Measurements from ENCODE around the gene PPP1R7.

The PPP1R7 gene

GRCh38 chr2:241118737-241119505 is 31.3 kb upstream of the PPP1R7 start:
- TF ChIP-seq EP300 (IDR thresholded peaks at IDR 0.05; ENCODE audit: borderline replicate concordance) = no peak
- no peak for TF ChIP-seq YY1 (IDR thresholded peaks at IDR 0.05; ENCODE audit: low read depth)
- no peak for TF ChIP-seq MAX (IDR thresholded peaks at IDR 0.05)
- TF ChIP-seq EGR1 (IDR thresholded peaks at IDR 0.05) = no peak

- TF ChIP-seq MAX (IDR thresholded peaks at IDR 0.05) (no peak), RAD21 (IDR thresholded peaks at IDR 0.05; ENCODE audit: low read depth) (no peak), CEBPB (IDR thresholded peaks at IDR 0.05) (no peak), USF1 (IDR thresholded peaks at IDR 0.05) (no peak), EGR1 (IDR thresholded peaks at IDR 0.05) (no peak), EP300 (IDR thresholded peaks at IDR 0.05; ENCODE audit: borderline replicate concordance) (no peak), NFIC (IDR thresholded peaks at IDR 0.05) (no peak), ZBTB7A (IDR thresholded peaks at IDR 0.05; ENCODE audit: low read depth) (no peak)
- TF ChIP-seq, protein P1, sequence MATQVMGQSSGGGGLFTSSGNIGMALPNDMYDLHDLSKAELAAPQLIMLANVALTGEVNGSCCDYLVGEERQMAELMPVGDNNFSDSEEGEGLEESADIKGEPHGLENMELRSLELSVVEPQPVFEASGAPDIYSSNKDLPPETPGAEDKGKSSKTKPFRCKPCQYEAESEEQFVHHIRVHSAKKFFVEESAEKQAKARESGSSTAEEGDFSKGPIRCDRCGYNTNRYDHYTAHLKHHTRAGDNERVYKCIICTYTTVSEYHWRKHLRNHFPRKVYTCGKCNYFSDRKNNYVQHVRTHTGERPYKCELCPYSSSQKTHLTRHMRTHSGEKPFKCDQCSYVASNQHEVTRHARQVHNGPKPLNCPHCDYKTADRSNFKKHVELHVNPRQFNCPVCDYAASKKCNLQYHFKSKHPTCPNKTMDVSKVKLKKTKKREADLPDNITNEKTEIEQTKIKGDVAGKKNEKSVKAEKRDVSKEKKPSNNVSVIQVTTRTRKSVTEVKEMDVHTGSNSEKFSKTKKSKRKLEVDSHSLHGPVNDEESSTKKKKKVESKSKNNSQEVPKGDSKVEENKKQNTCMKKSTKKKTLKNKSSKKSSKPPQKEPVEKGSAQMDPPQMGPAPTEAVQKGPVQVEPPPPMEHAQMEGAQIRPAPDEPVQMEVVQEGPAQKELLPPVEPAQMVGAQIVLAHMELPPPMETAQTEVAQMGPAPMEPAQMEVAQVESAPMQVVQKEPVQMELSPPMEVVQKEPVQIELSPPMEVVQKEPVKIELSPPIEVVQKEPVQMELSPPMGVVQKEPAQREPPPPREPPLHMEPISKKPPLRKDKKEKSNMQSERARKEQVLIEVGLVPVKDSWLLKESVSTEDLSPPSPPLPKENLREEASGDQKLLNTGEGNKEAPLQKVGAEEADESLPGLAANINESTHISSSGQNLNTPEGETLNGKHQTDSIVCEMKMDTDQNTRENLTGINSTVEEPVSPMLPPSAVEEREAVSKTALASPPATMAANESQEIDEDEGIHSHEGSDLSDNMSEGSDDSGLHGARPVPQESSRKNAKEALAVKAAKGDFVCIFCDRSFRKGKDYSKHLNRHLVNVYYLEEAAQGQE (IDR thresholded peaks at IDR 0.05; ENCODE audit: low read depth) = no peak
Observed at GRCh38 chr2:241120440-241120839, 29.8 kb upstream of the PPP1R7 start.

DNA sequence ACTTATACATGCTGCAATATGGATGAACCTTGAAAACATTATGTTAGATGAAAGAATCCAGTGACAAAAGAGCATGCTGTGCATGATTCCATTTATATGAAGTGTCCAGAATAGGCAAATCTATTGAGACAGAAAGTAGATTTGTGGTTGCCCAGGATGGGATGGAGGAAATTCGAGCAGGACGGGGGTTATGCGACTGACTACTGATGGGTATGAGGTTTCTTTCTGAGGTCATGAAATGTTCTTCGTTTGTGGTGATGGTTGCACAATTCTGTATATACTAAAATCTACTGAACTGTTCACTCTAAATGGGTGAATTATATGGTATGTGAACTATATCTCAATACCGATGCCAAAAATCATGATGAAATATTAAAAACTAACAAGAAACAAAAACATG is 29.3 kb upstream of the PPP1R7 start:
- TF ChIP-seq, protein P1 (IDR thresholded peaks at IDR 0.05; ENCODE audit: low read depth) = no peak
- TF ChIP-seq TAF1 (IDR thresholded peaks at IDR 0.05; ENCODE audit: low read depth) (no peak), TEAD4 (IDR thresholded peaks at IDR 0.05) (no peak), USF1 (IDR thresholded peaks at IDR 0.05) (no peak), CEBPB (IDR thresholded peaks at IDR 0.05) (no peak), MAX (IDR thresholded peaks at IDR 0.05) (no peak), CREB1 (IDR thresholded peaks at IDR 0.05; ENCODE audit: low read depth) (no peak), EP300 (IDR thresholded peaks at IDR 0.05; ENCODE audit: borderline replicate concordance) (no peak), EGR1 (IDR thresholded peaks at IDR 0.05) (no peak), NFIC (IDR thresholded peaks at IDR 0.05) (no peak), YY1 (IDR thresholded peaks at IDR 0.05; ENCODE audit: low read depth) (no peak), TCF12 (IDR thresholded peaks at IDR 0.05; ENCODE audit: low read depth) (no peak), ZBTB7A (IDR thresholded peaks at IDR 0.05; ENCODE audit: low read depth) (no peak), RAD21 (IDR thresholded peaks at IDR 0.05; ENCODE audit: low read depth) (no peak)

DNA sequence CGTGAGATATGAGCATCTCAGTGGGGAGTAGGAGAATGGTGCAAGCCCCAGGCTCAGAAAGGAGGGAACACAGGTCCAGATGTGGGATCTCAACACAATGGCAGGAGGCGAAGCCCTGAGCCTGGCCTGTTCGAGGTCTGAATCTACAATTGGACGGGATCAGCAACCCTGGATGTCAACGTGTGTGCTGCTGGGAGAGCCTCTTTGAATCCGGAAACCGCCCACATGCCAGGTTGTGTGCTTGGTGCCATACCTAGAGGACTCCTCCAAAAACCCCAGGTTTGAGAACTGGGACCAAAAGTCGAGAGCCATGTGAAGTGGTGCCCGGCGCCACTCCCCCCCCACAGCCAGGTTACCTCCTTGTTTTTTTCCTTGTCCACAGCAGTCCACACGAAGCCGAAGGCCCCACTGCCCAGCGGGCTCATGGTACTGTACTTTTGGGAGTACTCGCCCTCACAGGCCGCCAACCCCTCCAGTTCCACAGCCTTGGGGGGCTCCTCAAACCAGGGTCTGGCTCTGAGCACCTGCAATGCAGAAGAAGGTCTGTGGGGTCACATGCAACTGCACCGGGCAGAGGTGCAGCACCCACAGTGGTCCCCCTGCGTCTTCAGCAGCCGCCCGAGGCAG is 27.8 kb upstream of the PPP1R7 start:
- TF ChIP-seq NFIC (IDR thresholded peaks at IDR 0.05) (no peak), CREB1 (IDR thresholded peaks at IDR 0.05; ENCODE audit: low read depth) (no peak), RAD21 (IDR thresholded peaks at IDR 0.05; ENCODE audit: low read depth) (no peak), ZBTB7A (IDR thresholded peaks at IDR 0.05; ENCODE audit: low read depth) (no peak), EGR1 (IDR thresholded peaks at IDR 0.05) (no peak), MAX (IDR thresholded peaks at IDR 0.05) (no peak), USF1 (IDR thresholded peaks at IDR 0.05) (no peak), CEBPB (IDR thresholded peaks at IDR 0.05) (no peak), EP300 (IDR thresholded peaks at IDR 0.05; ENCODE audit: borderline replicate concordance) (no peak), TCF12 (IDR thresholded peaks at IDR 0.05; ENCODE audit: low read depth) (no peak), TAF1 (IDR thresholded peaks at IDR 0.05; ENCODE audit: low read depth) (no peak), FOXM1 (IDR thresholded peaks at IDR 0.05; ENCODE audit: borderline replicate concordance, low read depth) (no peak), YY1 (IDR thresholded peaks at IDR 0.05; ENCODE audit: low read depth) (no peak), TEAD4 (IDR thresholded peaks at IDR 0.05) (no peak)
- TF ChIP-seq, protein P1 (IDR thresholded peaks at IDR 0.05; ENCODE audit: low read depth) = no peak

Data from Ishikawa (cell line).